ENCODE data around the gene ELMO1. TPM values are rescaled to one million over a fixed set of nuclear protein-coding genes. Genes with fewer than 3 reads are reported as not detected.

The ELMO1 gene
- polyA plus RNA-seq, 1 donor (not counting 4 experiments of a cell fraction or from before 2014, with no cell fraction given): not detected

- Histone ChIP-seq H3K79me2 (ENCODE audit: control insufficient read depth, insufficient read depth, low read length) (no peaks in the 10 kb centered on the region), H4K20me1 (ENCODE audit: control insufficient read depth, extremely low read depth, insufficient read depth, low read length) (no peaks in the 10 kb centered on the region), H3K27ac (ENCODE audit: control insufficient read depth, insufficient read depth, low read length) (no peak overlapping the region), H2AFZ (ENCODE audit: control insufficient read depth, low read length) (no peak overlapping the region), H3K4me2 (ENCODE audit: control insufficient read depth, extremely low read depth, insufficient read depth, low read depth, low read length) (no peak overlapping the region), H3K27me3 (ENCODE audit: control insufficient read depth, extremely low read depth, insufficient read depth, low read length) (peaks cover 29% of the 10 kb centered on the region), H3K36me3 (ENCODE audit: control insufficient read depth in 2 of 2, extremely low read depth in 1 of 2, insufficient read depth in 2 of 2, low read length in 2 of 2) (no peaks in the 10 kb centered on the region), H3K9ac (ENCODE audit: control insufficient read depth, extremely low read depth, insufficient read depth, low read length) (no peak overlapping the region), H3K9me1 (ENCODE audit: control insufficient read depth, extremely low read depth, insufficient read depth, low read length) (no peaks in the 10 kb centered on the region), H3K4me1 (ENCODE audit: control insufficient read depth, extremely low read depth, insufficient read depth, low read length) (no peaks in the 10 kb centered on the region), H3K4me3 (ENCODE audit: control insufficient read depth in 2 of 3, extremely low read depth in 1 of 3, insufficient read depth in 2 of 3, low read depth in 1 of 3, low read length in 3 of 3) (no peak overlapping the region), H3K9me3 (ENCODE audit: control insufficient read depth, low read depth, low read length) (no peaks in the 10 kb centered on the region)
- no peak for DNase-seq (ENCODE audit: low read depth, low spot score)
- TF ChIP-seq CTCF (optimal IDR thresholded peaks at IDR 0.05 in 1 of 3, IDR thresholded peaks at IDR 0.05 in 1 of 3, conservative IDR thresholded peaks at IDR 0.05 in 1 of 3; ENCODE audit: extremely low read depth in 1 of 3, insufficient read depth in 2 of 3, low read length in 3 of 3) (no peak), EZH2 (IDR thresholded peaks at IDR 0.05; ENCODE audit: low read length) (no peak)
- dilution Hi-C loops (cut with MboI; ENCODE audit: extremely low pct_ligation_motif_present, low sequenced_read_pairs): no loop called here
- FAIRE-seq: no peak
These were observed 2.3 kb downstream of the ELMO1 start for GRCh38 chr7:37446371-37446770.

GRCh38 chr7:37445790-37446189, 2.9 kb downstream of the ELMO1 start:
- Histone ChIP-seq H3K4me3 (ENCODE audit: control insufficient read depth in 2 of 3, extremely low read depth in 1 of 3, insufficient read depth in 2 of 3, low read depth in 1 of 3, low read length in 3 of 3) (no peak overlapping the region), H2AFZ (ENCODE audit: control insufficient read depth, low read length) (no peak overlapping the region), H3K27ac (ENCODE audit: control insufficient read depth, insufficient read depth, low read length) (no peak overlapping the region), H3K36me3 (ENCODE audit: control insufficient read depth in 2 of 2, extremely low read depth in 1 of 2, insufficient read depth in 2 of 2, low read length in 2 of 2) (no peaks in the 10 kb centered on the region), H3K4me2 (ENCODE audit: control insufficient read depth, extremely low read depth, insufficient read depth, low read depth, low read length) (no peak overlapping the region), H4K20me1 (ENCODE audit: control insufficient read depth, extremely low read depth, insufficient read depth, low read length) (no peaks in the 10 kb centered on the region), H3K27me3 (ENCODE audit: control insufficient read depth, extremely low read depth, insufficient read depth, low read length) (peaks cover 29% of the 10 kb centered on the region), H3K9ac (ENCODE audit: control insufficient read depth, extremely low read depth, insufficient read depth, low read length) (no peak overlapping the region), H3K9me3 (ENCODE audit: control insufficient read depth, low read depth, low read length) (no peaks in the 10 kb centered on the region), H3K79me2 (ENCODE audit: control insufficient read depth, insufficient read depth, low read length) (no peaks in the 10 kb centered on the region), H3K4me1 (ENCODE audit: control insufficient read depth, extremely low read depth, insufficient read depth, low read length) (no peaks in the 10 kb centered on the region), H3K9me1 (ENCODE audit: control insufficient read depth, extremely low read depth, insufficient read depth, low read length) (no peaks in the 10 kb centered on the region)
- TF ChIP-seq CTCF (optimal IDR thresholded peaks at IDR 0.05 in 1 of 3, IDR thresholded peaks at IDR 0.05 in 1 of 3, conservative IDR thresholded peaks at IDR 0.05 in 1 of 3; ENCODE audit: extremely low read depth in 1 of 3, insufficient read depth in 2 of 3, low read length in 3 of 3) (no peak), EZH2 (IDR thresholded peaks at IDR 0.05; ENCODE audit: low read length) (no peak)
- dilution Hi-C loops (cut with MboI; ENCODE audit: extremely low pct_ligation_motif_present, low sequenced_read_pairs): no loop called here
- no peak for DNase-seq (ENCODE audit: low read depth, low spot score)
- FAIRE-seq: no peak

Measured in keratinocyte (primary cell).